Measurements from ENCODE around the gene CPNE5. TPM values are rescaled to one million over a fixed set of nuclear protein-coding genes. Genes with fewer than 3 reads are reported as not detected.
A peak's percentile ranks its signal among the peaks of the same experiment; 100 is the strongest.

The CPNE5 gene
- total RNA-seq, 1 donor from 2014 or later: 24.9 TPM

- DNase-seq (ENCODE audit: low spot score): no peak
- TF ChIP-seq CTCF (IDR thresholded peaks at IDR 0.05; ENCODE audit: unreplicated experiment): no peak
- no peaks in the 10 kb centered on the region for H3K9me3 Mint-ChIP-seq (ENCODE audit: unreplicated experiment)
- peaks cover 39% of the 10 kb centered on the region for H3K4me1 Mint-ChIP-seq (ENCODE audit: unreplicated experiment)
- H3K27me3 Mint-ChIP-seq (ENCODE audit: unreplicated experiment): peaks cover 11% of the 10 kb centered on the region
- no peak overlapping the region for H3K27ac Mint-ChIP-seq (ENCODE audit: unreplicated experiment)
- peaks cover 56% of the 10 kb centered on the region for H3K36me3 Mint-ChIP-seq (ENCODE audit: low read depth, unreplicated experiment)
- H3K4me3 Mint-ChIP-seq (ENCODE audit: unreplicated experiment): no peak overlapping the region
Measured at GRCh38 chr6:36818756-36819155, 20.5 kb downstream of the CPNE5 start.

GRCh38 chr6:36817847-36818246, 21.4 kb downstream of the CPNE5 start:
- peak overlapping the region; percentile 2 for H3K4me3 Mint-ChIP-seq (ENCODE audit: unreplicated experiment)
- no peak for TF ChIP-seq CTCF (IDR thresholded peaks at IDR 0.05; ENCODE audit: unreplicated experiment)
- DNase-seq (ENCODE audit: low spot score): no peak
- no peaks in the 10 kb centered on the region for H3K9me3 Mint-ChIP-seq (ENCODE audit: unreplicated experiment)
- peaks cover 31% of the 10 kb centered on the region for H3K4me1 Mint-ChIP-seq (ENCODE audit: unreplicated experiment)
- H3K36me3 Mint-ChIP-seq (ENCODE audit: low read depth, unreplicated experiment): peaks cover 53% of the 10 kb centered on the region
- H3K27me3 Mint-ChIP-seq (ENCODE audit: unreplicated experiment): peaks cover 12% of the 10 kb centered on the region
- H3K27ac Mint-ChIP-seq (ENCODE audit: unreplicated experiment): no peak overlapping the region

GRCh38 chr6:36817176-36817817, 21.9 kb downstream of the CPNE5 start:
- peaks cover 27% of the 10 kb centered on the region for H3K4me1 Mint-ChIP-seq (ENCODE audit: unreplicated experiment)
- TF ChIP-seq CTCF (IDR thresholded peaks at IDR 0.05; ENCODE audit: unreplicated experiment): no peak
- peaks cover 50% of the 10 kb centered on the region for H3K36me3 Mint-ChIP-seq (ENCODE audit: low read depth, unreplicated experiment)
- DNase-seq (ENCODE audit: low spot score): no peak
- H3K27me3 Mint-ChIP-seq (ENCODE audit: unreplicated experiment): peaks cover 9% of the 10 kb centered on the region
- no peak overlapping the region for H3K27ac Mint-ChIP-seq (ENCODE audit: unreplicated experiment)
- peak overlapping the region; percentile 4 for H3K4me3 Mint-ChIP-seq (ENCODE audit: unreplicated experiment)
- no peaks in the 10 kb centered on the region for H3K9me3 Mint-ChIP-seq (ENCODE audit: unreplicated experiment)

- DNase-seq (ENCODE audit: low spot score): no peak
- TF ChIP-seq CTCF (IDR thresholded peaks at IDR 0.05; ENCODE audit: unreplicated experiment): no peak
- Mint-ChIP-seq H3K36me3 (ENCODE audit: low read depth, unreplicated experiment) (peaks cover 43% of the 10 kb centered on the region), H3K4me3 (ENCODE audit: unreplicated experiment) (no peak overlapping the region), H3K4me1 (ENCODE audit: unreplicated experiment) (peaks cover 15% of the 10 kb centered on the region), H3K9me3 (ENCODE audit: unreplicated experiment) (no peaks in the 10 kb centered on the region), H3K27ac (ENCODE audit: unreplicated experiment) (no peak overlapping the region), H3K27me3 (ENCODE audit: unreplicated experiment) (peaks cover 10% of the 10 kb centered on the region)
Measured at GRCh38 chr6:36815962-36816735, 23.1 kb downstream of the CPNE5 start.

GRCh38 chr6:36814249-36814648, 25.0 kb downstream of the CPNE5 start:
- Mint-ChIP-seq H3K27me3 (ENCODE audit: unreplicated experiment) (peaks cover 10% of the 10 kb centered on the region), H3K4me1 (ENCODE audit: unreplicated experiment) (peaks cover 21% of the 10 kb centered on the region), H3K36me3 (ENCODE audit: low read depth, unreplicated experiment) (peaks cover 33% of the 10 kb centered on the region), H3K27ac (ENCODE audit: unreplicated experiment) (no peak overlapping the region), H3K9me3 (ENCODE audit: unreplicated experiment) (no peaks in the 10 kb centered on the region), H3K4me3 (ENCODE audit: unreplicated experiment) (no peak overlapping the region)
- no peak for DNase-seq (ENCODE audit: low spot score)
- no peak for TF ChIP-seq CTCF (IDR thresholded peaks at IDR 0.05; ENCODE audit: unreplicated experiment)
